Fibroblast of villous mesenchyme (primary cell): ENCODE results near the gene TMEM129. TPM values are rescaled to one million over a fixed set of nuclear protein-coding genes. Genes with fewer than 3 reads are reported as not detected.

Experiments
- DNase-seq: peaks from one replicate; pipeline ENCODE4 v3.0.0-alpha.2; 2010; ENCODE audit warnings: low read depth
- H3K4me3 ChIP-seq: 2 replicates; pipeline ENCODE4 v1.5.1; 2011; ENCODE audit warnings: low read depth, mild to moderate bottlenecking, low read length
- total RNA-seq: library from RNA; depleted of rRNA; stranded (reverse); fragments of >200 nt; gene quantifications from 2 replicates; pipeline ENCODE4 v1.2.3, GENCODE V29; 2012
- TF ChIP-seq, protein P1 (sequence below): IDR thresholded peaks from 2 replicates; pipeline ENCODE4 v1.5.1; 2012; ENCODE audit warnings: low read depth, mild to moderate bottlenecking, low read length; ENCODE audit not compliant: insufficient read depth

TMEM129 gene
- total RNA-seq, 1 donor, result 31.1 TPM

DNA sequence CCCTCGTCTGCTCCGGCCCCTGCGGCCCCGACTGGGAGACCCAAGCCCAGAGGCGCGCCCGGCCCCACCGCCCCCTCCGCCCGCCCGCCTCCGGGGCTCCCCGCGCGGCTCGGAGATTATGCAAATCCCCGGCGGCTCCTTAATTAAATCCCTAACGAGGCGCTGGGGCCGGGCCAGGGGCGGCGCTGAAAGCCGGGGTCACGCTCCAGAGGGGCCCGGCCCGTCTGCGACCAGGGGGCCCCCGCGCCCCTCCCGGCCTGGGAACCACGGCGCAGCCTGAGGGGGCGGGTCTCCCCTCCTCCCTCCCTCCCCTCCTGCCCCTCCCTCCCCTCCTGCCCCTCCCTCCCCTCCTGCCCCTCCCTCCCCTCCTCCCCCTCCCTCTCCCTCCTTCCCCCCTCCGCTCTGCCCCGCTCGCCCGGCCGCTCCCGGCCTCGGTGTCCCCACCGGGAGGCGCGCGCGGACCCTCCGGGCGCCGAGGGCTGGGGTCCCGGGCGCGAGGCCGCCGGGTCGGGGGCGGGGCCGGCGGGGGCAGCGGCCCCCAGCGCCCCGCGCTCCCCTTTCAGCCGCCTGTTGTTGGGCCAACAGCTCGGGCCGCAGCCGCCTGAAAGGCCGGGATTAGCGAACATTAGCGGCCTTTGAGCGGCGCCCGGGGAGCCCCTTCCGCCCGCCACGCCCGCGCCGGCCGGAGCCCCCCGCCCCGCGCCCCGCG, 46.1 kb upstream of the TMEM129 start:
- DNase-seq, result peak; percentile 11
- peak overlapping the region; percentile 48 for H3K4me3 ChIP-seq
- TF ChIP-seq, protein P1, sequence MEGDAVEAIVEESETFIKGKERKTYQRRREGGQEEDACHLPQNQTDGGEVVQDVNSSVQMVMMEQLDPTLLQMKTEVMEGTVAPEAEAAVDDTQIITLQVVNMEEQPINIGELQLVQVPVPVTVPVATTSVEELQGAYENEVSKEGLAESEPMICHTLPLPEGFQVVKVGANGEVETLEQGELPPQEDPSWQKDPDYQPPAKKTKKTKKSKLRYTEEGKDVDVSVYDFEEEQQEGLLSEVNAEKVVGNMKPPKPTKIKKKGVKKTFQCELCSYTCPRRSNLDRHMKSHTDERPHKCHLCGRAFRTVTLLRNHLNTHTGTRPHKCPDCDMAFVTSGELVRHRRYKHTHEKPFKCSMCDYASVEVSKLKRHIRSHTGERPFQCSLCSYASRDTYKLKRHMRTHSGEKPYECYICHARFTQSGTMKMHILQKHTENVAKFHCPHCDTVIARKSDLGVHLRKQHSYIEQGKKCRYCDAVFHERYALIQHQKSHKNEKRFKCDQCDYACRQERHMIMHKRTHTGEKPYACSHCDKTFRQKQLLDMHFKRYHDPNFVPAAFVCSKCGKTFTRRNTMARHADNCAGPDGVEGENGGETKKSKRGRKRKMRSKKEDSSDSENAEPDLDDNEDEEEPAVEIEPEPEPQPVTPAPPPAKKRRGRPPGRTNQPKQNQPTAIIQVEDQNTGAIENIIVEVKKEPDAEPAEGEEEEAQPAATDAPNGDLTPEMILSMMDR, result no peak

DNA sequence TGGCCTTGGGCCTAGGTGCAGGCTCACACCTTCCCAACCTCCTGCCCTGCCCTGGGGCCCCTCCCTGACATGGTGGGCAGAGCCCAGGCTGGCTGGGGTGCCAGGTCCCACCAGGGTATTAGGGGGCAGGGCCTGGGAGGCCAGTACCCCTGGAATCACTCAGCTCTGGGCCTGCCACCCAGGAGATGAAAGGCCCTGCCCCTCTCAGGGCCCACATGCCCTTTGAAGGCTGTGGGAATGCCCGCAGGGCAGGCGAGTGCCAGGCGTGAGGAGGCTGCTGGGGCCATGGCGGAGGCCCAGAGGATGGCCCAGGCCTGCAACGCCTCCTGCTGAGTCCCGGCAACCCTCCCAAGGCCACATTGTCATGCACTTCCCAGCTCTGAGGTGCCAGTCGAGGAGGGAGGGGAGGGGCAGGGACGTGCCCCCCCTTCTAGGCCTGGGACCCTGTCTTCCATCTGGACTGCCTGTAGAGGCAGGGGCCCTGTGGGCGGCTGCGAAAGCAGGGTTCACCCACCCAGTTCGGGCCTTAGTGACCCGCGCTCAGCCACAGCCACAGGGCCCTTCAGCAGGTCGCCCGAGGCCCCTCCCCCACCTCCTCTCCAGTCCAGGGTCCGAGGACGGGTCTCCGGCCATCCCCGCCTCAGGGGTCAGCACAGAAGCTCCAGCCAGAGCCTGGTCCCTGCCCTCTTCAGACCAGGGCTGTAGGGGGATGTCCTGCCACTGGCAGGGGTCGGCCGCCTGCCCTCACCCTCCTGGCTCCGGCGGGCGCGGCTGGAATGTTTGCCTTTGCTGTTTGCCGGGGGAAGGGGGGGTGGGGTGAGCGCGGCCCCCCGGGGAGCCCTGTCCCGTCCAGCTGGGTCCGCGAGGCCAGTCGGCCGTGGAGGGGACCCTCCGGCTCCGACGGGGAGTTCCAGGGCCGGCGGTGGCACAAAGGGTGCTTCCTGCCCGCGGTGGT, 45.3 kb upstream of the TMEM129 start:
- TF ChIP-seq, protein P1, result no peak

DNA sequence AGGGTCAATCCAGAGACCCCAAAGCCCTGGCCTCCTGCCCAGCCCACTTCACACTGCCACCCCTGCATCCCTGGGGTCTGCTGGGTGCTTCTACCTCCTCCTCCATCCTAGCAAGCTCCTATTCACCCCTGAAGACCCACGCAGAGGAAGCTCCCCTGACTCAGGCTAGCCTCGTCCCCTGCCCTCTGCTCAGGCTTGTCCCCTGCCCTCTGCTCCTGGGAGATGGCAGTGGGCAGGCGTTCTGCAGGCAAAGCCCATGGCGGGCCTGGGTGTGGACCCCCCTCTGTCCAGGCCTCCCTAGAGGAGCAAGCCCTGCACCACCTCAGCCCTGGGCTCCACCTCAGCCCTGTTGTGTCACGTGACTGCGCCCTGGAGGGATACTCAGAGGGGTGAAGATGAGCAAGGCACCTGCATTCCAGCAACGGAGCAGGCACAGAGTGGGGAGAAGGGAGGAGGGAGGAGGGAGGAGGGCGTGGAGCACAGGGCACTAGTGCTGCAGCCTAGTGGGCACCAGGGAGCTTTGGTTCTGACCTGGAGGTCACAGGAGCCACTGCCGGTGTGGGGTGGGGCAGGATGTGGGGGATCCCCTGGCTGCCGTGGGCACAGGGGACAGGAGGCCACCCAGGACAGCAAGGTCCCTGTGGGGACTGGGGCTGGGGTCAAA, 44.4 kb upstream of the TMEM129 start:
- TF ChIP-seq, protein P1, result no peak
- no peak overlapping the region for H3K4me3 ChIP-seq
- no peak for DNase-seq

More for the DNA sequence above, 45.3 kb upstream of the TMEM129 start:
- DNase-seq, result no peak
- peak overlapping the region; percentile 9 for H3K4me3 ChIP-seq

DNA sequence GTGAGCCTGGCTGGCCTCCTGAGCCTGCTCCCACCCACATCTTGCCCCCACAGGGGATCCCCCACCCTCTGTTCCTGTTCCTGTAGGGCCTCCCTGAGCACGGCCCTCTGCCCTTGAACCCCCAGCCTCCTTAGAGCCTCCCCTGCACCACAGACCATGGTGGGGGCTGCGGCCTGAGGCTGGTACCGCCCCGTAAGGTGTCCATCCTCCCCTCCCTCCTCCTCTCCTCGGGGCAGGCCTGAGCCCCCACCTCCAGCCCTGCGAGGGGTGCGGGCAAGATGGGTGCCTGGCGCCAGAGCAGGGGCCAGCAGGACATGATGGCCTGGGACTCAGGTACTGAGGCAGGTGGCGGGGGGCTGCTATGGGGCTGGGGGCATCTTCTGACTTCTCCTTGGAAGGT, 43.5 kb upstream of the TMEM129 start:
- TF ChIP-seq, protein P1, result no peak
- no peak for DNase-seq
- no peak overlapping the region for H3K4me3 ChIP-seq

DNA sequence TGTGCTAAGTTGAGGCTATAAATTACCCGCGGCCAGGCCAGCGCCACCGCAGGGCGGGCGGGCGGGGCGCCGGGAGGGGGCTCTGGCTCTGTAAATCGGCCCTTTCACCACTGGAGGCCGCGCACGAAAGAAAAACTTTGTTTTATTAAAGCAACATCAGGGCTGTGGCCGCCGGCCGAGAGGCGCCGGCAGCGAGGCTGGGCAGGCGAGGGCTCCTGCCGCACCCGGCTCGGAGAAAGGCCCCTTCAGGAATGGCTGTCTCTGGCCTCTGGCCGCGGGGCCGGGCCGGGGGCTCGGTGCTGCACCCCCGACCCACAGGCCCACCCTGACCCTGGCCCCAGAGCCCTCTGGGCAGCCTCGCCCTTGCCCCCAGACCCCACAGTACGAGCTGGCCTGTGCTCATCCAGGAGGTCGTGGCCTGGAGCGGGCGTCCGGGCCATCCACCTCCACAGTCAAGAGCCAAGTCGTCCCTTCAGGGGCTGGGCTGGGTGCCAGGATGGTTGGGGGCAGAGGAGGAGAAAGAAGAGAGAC, 42.5 kb upstream of the TMEM129 start:
- TF ChIP-seq, protein P1, result no peak
- H3K4me3 ChIP-seq, result no peak overlapping the region
- peak; percentile 56 for DNase-seq

DNA sequence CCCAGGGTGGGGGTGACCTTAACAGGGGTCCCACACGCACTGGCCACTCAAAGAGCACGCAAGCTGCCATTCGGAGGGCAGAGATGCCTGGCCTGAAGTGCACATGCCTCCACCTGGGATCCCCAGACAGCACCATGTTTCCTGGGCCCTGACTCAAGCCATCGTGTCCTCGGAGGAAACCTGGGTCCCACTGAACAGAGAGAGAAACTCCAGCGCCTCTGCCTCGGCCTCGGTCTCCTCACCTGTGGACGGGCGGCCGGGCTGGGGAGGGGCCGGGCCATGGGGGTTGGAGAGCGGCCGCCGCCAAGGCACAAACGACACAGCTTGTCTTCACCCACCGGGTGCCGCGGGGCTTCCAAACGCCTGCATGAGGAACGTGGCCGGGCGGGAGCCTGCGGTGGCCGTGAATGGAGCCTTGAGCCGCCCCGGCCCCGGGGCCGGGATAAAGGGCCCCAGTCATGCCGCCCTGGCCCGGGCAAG, 42.0 kb upstream of the TMEM129 start:
- no peak overlapping the region for H3K4me3 ChIP-seq
- no peak for DNase-seq
- TF ChIP-seq, protein P1, result no peak
